Thyroid gland (tissue), 4 donors: ENCODE results near the gene ZFYVE1.

Source experiments
- POLR2A ChIP-seq, 2 donors: fragments of 450-650 bp; IDR thresholded peaks; one replicate each; pipeline ENCODE4 v1.6.1; 2017; ENCODE audit warnings: antibody characterized with exemption in 2 of 2, mild to moderate bottlenecking in 2 of 2, moderate library complexity in 1 of 2
- TF ChIP-seq, protein P1 (sequence below), 6 experiments: fragments of 200-600 bp in 3 of 6; fragments of 450-650 bp in 3 of 6; sonication (generic) in 3 of 6; IDR thresholded peaks; one replicate each; pipeline ENCODE4 v1.5.1; 2016 to 2019; ENCODE audit warnings: antibody characterized with exemption in 6 of 6, mild to moderate bottlenecking in 2 of 6, inconsistent platforms in 1 of 6, moderate library complexity in 1 of 6

DNA sequence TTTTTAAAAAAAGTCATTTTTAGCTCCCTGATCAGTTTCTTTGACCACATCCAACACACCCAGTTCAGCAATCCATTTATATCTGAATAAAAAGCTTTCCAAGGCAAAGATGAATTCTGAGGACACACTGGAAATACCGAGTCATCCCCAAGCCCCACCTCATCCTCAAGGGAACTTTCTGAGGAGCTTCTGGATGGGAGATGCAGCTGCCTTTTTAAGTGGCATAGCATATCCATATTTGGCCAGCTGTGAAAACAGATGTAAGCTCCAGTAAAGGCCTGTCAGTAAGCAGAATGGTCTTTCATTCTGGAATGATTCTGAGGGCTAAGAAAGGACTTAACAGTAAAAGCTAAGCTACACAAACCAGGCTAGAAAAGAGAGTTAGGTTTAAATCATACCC is 18.4 kb downstream of the ZFYVE1 start:
- TF ChIP-seq, protein P1, sequence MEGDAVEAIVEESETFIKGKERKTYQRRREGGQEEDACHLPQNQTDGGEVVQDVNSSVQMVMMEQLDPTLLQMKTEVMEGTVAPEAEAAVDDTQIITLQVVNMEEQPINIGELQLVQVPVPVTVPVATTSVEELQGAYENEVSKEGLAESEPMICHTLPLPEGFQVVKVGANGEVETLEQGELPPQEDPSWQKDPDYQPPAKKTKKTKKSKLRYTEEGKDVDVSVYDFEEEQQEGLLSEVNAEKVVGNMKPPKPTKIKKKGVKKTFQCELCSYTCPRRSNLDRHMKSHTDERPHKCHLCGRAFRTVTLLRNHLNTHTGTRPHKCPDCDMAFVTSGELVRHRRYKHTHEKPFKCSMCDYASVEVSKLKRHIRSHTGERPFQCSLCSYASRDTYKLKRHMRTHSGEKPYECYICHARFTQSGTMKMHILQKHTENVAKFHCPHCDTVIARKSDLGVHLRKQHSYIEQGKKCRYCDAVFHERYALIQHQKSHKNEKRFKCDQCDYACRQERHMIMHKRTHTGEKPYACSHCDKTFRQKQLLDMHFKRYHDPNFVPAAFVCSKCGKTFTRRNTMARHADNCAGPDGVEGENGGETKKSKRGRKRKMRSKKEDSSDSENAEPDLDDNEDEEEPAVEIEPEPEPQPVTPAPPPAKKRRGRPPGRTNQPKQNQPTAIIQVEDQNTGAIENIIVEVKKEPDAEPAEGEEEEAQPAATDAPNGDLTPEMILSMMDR (IDR thresholded peaks at IDR 0.05), result no peak
- no peak for TF ChIP-seq POLR2A (IDR thresholded peaks at IDR 0.05)
